ENCODE results near the gene RAB39A.

DNA sequence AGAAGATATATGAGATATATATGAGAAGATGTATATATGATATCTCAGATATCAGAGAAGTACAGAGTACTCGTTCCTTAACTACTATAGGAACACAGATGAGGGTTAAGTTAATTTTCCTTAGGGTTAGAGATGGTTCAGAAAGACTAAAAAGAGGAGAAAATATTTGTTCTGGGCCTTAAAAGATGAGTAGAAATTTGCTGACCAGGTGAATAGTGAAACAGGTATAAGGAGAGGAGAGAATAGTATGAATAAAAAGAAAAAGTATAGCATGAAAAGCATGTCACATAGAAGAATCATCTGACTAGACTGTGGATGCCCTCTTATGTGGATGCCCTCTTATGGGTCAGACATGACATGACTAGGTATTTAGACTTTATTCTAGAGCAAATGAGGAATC, 6.3 kb upstream of the RAB39A start:
- TF ChIP-seq, protein P1, sequence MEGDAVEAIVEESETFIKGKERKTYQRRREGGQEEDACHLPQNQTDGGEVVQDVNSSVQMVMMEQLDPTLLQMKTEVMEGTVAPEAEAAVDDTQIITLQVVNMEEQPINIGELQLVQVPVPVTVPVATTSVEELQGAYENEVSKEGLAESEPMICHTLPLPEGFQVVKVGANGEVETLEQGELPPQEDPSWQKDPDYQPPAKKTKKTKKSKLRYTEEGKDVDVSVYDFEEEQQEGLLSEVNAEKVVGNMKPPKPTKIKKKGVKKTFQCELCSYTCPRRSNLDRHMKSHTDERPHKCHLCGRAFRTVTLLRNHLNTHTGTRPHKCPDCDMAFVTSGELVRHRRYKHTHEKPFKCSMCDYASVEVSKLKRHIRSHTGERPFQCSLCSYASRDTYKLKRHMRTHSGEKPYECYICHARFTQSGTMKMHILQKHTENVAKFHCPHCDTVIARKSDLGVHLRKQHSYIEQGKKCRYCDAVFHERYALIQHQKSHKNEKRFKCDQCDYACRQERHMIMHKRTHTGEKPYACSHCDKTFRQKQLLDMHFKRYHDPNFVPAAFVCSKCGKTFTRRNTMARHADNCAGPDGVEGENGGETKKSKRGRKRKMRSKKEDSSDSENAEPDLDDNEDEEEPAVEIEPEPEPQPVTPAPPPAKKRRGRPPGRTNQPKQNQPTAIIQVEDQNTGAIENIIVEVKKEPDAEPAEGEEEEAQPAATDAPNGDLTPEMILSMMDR (conservative IDR thresholded peaks at IDR 0.05), result no peak
- TF ChIP-seq ZFX (IDR thresholded peaks at IDR 0.05), result no peak

All from C4-2B (cell line).